GM18858 (cell line): ENCODE results near the gene NPAT.
A peak's percentile ranks its signal among the peaks of the same experiment; 100 is the strongest.
"Not testable (repeated sequence)": the region's sequence is repeated elsewhere in the genome, so short reads cannot be mapped to it uniquely, and the experiment has no call there.

Source experiments
- ATAC-seq: cut with Tn5 transposase; IDR thresholded peaks from one replicate; pipeline ENCODE4 v1.9.1; 2021; ENCODE audit not compliant: unreplicated experiment

Gene NPAT

GRCh38 chr11:108220721-108221336 is 1.6 kb downstream of the NPAT start:
- ATAC-seq, result no peak

DNA sequence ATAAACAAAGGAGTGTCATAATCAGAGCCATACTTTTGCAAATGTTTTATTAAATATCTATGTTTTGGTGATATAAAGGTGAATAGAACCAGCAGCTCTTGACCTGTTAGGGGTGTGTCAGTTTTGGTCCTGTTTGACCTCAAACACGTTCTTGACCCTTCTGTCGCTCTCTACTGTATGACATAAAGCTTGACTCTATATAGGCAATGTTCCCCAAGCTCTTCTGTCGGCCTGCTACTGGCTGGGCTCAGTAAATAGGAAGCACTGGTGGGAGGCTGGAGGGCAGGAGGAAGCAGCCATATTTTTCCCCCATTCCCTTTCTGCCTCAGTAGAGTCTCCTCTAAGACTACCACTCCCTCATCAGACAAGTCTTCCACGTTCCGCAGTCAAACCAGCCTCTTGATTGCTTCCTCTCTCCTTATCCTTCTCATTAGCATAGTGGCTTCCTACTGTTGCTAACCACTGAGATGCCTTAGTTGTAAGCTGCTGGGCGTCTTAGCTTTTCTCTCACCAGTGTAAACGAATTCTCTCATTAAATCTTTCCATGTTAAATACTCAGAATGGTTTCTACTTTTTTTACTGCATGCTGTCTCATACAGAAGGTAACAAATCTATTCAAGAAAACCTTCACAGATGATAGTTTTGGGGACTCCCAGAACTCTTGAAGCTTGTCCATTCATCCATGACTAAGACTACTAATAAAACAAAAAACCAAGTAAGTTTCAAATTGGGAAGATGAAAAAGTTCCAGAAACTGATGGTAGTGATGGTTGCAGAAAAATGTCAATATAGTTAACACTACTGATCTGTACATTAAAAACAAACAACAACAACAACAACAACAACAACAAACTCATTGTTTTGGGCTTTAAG is 3.3 kb downstream of the NPAT start:
- no peak for ATAC-seq

DNA sequence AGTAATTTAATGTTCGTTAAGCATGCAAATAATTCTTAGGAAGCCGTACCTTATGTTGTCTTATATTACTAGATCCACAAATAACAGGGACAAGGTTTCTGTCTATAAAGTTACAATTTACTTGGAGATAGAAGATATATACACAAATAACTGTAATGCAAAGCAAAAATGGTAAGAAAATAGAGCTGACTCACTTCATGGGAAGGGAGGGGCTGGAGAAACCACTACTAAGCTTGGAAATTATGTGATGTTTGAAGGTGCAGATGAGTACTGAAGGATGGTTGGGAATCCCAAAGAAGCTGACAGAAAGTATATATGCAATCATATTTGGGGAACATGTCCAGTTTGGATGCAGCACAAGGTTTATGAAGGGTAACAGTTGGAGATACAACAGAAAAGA is 4.0 kb downstream of the NPAT start:
- ATAC-seq, result no peak

GRCh38 chr11:108216988-108217387 is 5.5 kb downstream of the NPAT start:
- no peak for ATAC-seq

DNA sequence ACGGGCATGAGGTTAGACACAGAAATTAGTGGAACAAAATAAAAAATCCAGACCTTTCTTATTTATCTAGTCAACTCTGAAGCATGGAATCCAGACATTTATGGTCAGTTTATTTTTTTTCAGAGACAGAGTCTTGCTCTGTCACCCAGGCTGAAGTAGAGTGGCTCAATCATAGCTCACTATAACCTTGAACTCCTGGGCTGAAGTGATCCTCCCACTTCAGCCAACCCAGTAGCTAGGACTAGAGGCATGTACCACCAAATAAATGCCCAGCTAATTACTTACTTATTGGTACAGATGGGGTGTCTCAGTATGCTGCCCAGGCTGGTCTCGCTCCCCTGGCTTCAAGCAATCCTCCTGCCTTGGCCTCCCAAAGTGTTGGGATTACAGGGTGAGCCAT is 8.7 kb downstream of the NPAT start:
- no peak for ATAC-seq

- ATAC-seq, result no peak
Observed at GRCh38 chr11:108210441-108210840, 12.0 kb downstream of the NPAT start.

GRCh38 chr11:108207683-108208060 is 14.8 kb downstream of the NPAT start:
- ATAC-seq, result no peak

GRCh38 chr11:108206969-108207682 is 15.3 kb downstream of the NPAT start:
- ATAC-seq, result no peak

DNA sequence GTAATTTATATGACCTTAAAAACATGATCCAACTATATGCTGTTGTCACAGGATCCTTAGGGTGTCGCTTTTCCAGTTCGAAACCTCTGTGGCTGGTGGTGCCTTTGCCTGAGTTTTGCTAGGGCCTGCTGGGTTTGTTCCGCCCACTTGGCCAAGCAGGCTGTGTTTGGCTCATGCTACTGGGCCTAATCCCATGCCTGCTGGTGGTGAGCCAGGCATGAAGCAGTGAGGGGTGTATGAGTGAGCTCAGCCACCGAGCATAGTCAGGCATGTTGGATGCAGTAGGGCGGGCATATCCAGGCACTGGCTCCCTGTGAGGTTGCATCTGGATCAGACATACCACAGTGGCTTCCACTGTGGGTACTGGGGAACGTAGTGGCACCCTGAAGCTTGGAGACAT is 16.3 kb downstream of the NPAT start:
- no peak for ATAC-seq

- no peak for ATAC-seq
Observed at GRCh38 chr11:108204929-108205499, 17.4 kb downstream of the NPAT start.

- ATAC-seq, result no peak
Observed at GRCh38 chr11:108204376-108204775, 18.1 kb downstream of the NPAT start.

DNA sequence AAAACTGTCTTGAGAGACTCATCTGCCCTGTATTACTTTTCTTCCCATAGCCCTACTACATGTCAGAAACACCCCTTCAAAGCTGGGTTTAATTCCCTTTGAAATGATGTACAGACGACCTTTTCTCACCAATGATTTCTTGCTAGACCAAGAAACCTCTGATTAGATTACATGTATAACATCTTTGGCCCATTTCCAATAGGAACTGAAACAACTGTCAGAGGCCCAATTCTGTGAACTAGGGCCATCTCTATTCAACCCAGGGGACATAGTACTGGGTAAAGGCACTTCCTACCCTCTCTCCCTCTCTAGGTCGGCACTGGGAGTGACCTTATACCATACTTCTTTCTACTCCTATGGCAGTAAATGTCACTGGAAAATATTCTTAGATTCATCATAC is 19.4 kb downstream of the NPAT start:
- no peak for ATAC-seq

- ATAC-seq, result peak; percentile 67
Observed at GRCh38 chr11:108199446-108200321, 22.8 kb downstream of the NPAT start.

GRCh38 chr11:108198833-108199232 is 23.6 kb downstream of the NPAT start:
- no peak for ATAC-seq

DNA sequence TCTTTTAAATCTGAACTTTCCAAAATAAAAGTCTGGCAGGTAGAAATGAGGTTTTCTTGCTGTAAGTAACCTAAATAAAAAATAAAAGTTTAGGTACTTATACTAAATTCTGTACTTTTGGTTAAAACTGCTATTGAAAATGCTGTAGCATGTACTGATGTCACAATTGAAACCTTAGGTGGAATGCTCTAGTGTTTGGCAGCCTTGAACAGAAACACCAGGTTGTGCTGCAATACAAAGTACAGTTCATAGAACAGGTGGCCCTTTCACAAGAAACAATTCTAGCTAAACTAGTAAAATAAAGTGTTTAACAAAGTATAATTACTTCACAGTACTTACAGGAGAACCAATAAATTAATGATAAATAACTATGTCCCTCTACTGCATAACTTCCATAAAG is 25.1 kb downstream of the NPAT start:
- ATAC-seq, result no peak

DNA sequence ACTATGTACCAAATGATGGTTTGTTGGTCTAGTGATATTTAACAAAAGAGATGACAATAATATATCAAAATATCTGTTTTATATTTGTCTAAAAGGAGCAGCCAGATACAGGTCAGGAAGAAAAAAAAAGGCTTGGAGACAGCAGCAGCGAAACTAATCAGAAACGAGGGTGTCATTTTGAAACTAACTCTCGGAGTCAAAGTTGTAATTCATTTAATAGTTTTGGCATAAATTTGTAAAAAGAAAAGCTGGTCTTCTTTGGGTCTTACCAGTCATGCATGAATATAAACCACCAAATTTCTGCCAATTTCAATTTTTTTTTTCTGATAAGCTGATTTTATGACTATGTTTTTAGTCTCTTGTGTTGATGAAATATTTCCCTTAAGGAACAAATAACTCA is 25.5 kb downstream of the NPAT start:
- no peak for ATAC-seq

GRCh38 chr11:108193725-108194124 is 28.7 kb downstream of the NPAT start:
- ATAC-seq, result no peak

DNA sequence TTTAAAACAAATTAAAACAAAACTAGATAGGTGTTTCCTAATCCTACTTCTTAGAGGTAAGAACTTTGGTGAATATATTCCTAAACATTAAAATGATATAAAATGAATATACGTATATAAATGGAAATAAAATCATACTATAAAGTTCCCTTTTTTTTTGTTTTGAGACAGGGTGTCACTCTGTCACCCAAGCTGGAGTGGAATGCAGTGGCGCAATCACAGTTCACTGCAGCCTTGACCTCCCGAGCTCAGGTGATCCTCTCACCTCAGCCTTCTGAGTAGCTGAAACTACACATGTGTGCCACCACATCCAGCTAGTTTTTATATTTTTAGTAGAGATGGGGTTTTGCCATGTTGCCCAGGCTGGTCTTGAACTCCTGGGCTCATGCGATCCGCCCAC is 44.9 kb downstream of the NPAT start:
- no peak for ATAC-seq

GRCh38 chr11:108170184-108170583 is 52.3 kb downstream of the NPAT start:
- no peak for ATAC-seq

- no peak for ATAC-seq
Observed at GRCh38 chr11:108167624-108168023, 54.8 kb downstream of the NPAT start.

- not testable (repeated sequence) for ATAC-seq
Observed at GRCh38 chr11:108162878-108163277, 59.6 kb downstream of the NPAT start.
